NCI-H82 (cell line): ENCODE measurements around the gene R3HDM2.

Source experiments
- DNase-seq: peaks from one replicate; lab custom pipeline; 2025; lab: John Stamatoyannopoulos, UW

R3HDM2 gene

DNA sequence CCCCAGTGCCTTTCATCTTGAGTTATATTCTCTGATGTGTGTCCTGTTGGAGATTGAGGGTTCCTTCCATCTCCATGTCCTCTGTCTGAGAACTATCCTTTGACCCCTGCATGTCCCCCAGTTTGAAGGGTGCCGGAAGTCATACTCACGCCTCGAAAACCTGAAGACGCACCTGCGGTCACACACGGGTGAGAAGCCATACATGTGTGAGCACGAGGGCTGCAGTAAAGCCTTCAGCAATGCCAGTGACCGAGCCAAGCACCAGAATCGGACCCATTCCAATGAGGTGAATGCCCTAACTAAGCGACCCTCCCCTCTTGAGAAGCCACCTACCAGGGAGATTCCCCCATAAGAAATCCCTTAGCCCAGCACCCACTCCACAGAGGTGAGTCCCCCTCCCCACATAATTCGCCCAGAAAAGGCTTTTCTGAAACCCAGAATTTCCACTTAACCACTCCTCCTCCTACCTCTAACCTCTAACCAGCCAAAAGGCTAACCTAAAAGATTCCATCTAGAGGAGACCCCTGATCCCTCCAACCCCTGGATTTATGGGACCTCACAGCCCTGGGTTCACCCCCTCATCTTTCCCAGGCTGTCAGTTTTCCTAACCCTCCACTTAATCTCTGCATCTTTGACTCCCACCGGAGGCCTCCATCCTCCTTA, 36.5 kb upstream of the R3HDM2 start:
- no peak for DNase-seq

DNA sequence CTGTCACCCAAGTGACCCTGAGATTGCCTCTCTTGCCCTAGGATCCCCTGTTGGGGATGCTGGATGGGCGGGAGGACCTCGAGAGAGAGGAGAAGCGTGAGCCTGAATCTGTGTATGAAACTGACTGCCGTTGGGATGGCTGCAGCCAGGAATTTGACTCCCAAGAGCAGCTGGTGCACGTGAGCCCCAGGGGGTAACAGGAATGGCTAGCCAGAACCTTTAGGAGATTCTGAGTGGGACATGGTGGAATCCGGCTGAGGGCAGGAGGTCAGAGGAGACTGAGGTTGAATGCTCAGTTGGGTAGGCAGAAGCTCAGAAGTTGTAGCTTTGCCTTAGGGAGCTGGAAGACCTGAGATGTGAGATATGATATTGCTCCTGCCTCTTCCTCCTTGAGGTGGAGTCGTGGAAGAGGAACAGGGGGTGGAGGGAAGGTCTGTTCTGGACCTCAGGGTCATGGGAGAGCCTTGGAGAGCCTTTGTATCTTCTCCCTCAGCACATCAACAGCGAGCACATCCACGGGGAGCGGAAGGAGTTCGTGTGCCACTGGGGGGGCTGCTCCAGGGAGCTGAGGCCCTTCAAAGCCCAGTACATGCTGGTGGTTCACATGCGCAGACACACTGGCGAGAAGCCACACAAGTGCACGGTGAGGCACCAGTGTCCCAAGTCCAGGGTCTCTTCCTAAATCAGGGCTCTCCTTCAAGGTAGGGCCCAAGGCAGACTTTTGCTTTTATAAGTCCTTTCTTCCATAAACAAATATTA, 35.1 kb upstream of the R3HDM2 start:
- no peak for DNase-seq

DNA sequence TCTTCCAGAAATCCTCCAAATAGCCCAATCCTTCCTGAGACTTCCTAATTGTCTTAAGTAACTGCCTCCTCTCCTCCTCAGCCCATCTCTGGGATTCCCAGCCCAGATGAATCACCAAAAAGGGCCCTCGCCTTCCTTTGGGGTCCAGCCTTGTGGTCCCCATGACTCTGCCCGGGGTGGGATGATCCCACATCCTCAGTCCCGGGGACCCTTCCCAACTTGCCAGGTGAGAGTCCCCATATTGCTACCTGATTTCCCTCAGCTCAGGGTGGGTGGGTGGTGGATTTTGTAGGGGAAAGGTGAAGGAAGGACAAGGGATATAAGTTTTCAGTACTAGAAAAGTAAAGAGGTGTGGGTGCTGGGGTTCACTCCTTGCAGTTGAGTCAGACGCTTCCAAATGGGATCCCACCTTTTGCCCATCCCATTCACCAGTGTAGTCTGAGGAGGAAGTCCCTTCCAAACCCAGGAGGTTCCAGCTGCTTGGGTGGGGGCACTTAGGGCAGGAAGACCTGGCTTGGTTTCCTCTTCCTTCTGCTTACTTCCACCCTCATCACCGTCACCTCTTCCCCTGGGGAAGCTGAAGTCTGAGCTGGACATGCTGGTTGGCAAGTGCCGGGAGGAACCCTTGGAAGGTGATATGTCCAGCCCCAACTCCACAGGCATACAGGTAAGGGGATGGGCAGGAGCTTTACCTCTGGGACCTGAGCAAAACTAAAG, 34.3 kb upstream of the R3HDM2 start:
- DNase-seq, result no peak

DNA sequence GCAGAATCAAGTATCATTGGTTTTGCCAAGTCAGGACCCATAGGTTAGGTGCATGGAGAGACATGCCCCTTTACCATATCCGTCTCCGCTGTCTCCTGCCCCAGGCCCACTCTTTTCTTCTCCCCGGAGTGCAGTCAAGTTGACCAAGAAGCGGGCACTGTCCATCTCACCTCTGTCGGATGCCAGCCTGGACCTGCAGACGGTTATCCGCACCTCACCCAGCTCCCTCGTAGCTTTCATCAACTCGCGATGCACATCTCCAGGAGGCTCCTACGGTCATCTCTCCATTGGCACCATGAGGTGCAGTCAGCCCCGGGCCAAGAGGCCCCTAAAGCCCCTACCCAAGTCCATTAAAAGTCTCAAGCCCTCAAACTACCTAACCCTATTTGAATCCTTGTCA, 33.7 kb upstream of the R3HDM2 start:
- no peak for DNase-seq

DNA sequence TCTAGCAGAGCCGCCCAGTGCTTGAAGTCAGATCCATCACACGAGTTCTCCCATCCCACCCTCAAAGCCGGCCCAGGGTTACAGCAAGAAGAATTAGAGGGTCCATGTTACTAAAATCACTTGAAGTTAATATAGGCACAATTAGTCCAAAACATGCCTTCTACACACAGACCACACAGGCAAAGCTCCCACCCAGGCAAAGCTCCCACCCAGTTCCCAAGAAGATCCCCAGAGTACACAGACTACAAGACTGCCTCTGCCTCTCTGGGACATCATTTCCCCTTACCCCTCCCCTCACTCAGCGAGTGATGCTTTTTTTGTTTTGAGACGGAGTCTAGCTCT, 32.0 kb upstream of the R3HDM2 start:
- DNase-seq, result no peak

- DNase-seq, result peak; percentile 98
Observed at GRCh38 chr12:57462251-57462911, 31.5 kb upstream of the R3HDM2 start.

DNA sequence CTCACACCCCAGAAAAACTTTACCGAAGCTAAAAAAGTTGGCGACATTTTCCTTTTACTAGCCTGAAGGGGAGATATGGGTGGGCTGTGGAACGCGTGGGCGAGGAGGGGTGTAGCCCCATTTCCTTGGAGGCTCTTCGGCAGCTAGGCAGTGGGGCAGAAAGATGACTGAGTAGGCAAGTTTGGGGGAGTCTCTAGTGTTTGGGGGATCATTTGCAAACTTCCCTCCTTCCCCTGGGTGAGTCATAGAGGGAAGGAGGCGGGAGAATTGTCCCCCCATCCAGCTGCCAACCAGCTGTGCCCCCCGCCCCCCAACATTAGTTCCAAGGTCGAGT, 31.0 kb upstream of the R3HDM2 start:
- peak; percentile 70 for DNase-seq

- DNase-seq, result peak; percentile 79
Observed at GRCh38 chr12:57461276-57461916, 30.6 kb upstream of the R3HDM2 start.

GRCh38 chr12:57460841-57461275, 30.0 kb upstream of the R3HDM2 start:
- DNase-seq, result no peak

- DNase-seq, result no peak
Observed at GRCh38 chr12:57460468-57460784, 29.6 kb upstream of the R3HDM2 start.

GRCh38 chr12:57459750-57460467, 29.1 kb upstream of the R3HDM2 start, which contains the start of gene GLI1:
Gene GLI1 (plus strand): TSS chr12:57459785. CDS start chr12:57463692, 3,907 bp downstream.
- peak; percentile 56 for DNase-seq

DNA sequence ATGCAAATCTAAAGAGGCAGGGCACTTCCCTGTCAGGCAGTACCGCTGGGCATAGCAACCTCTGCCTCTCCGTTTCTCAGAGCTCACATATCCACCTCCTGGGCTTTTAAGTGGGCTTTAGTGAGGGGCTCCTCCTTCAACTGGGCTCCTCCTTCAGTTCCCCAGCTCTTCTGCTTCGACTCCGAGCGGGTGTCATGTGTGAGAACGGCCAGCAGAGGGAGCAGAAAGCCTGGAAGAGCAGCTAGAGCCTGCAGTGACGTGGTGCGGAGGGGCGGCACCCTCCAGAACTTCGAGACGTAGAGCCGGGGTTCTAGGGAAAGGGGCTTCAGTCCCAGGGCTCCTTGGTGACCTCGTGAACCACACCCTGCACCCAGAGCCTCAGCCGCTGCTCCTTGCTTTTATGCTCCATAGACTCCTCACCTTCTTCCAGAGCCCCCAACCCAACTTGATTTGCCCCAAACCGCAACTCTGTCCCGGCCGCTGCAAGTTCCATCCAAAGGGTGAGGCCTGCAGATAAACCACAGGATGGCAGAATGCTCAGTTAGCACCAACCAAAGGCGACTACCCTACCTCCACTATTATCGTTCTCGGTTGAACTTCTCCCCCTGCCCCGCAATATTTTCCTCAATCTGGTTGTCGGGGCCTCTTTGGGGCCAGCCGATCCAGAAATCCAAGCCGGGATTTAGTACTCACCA, 28.4 kb upstream of the R3HDM2 start:
- peak; percentile 98 for DNase-seq

DNA sequence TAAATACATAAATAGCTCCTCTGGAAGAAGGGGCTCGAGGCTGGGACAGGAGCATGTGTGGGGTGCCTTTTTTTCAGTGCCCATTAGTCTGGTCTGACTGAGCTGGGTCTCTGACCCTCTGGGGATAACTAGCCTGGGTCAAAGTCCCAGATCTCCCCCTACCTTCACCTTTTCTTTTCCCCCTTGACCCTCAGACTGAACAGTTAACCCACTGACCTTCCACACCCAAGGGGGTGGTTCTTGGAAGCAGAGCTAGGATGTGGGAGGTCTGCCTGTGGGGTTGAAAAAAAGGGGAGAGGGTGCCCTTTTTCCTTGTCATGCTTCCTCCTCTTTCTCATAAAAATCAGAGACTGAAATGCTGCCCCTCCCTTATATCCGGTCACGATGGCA, 27.8 kb upstream of the R3HDM2 start:
- no peak for DNase-seq

DNA sequence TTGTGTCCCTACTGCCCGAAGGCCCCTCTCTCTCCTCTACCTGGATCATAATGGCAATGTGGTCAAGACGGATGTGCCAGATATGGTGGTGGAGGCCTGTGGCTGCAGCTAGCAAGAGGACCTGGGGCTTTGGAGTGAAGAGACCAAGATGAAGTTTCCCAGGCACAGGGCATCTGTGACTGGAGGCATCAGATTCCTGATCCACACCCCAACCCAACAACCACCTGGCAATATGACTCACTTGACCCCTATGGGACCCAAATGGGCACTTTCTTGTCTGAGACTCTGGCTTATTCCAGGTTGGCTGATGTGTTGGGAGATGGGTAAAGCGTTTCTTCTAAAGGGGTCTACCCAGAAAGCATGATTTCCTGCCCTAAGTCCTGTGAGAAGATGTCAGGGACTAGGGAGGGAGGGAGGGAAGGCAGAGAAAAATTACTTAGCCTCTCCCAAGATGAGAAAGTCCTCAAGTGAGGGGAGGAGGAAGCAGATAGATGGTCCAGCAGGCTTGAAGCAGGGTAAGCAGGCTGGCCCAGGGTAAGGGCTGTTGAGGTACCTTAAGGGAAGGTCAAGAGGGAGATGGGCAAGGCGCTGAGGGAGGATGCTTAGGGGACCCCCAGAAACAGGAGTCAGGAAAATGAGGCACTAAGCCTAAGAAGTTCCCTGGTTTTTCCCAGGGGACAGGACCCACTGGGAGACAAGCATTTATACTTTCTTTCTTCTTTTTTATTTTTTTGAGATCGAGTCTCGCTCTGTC, 26.1 kb upstream of the R3HDM2 start:
- no peak for DNase-seq

DNA sequence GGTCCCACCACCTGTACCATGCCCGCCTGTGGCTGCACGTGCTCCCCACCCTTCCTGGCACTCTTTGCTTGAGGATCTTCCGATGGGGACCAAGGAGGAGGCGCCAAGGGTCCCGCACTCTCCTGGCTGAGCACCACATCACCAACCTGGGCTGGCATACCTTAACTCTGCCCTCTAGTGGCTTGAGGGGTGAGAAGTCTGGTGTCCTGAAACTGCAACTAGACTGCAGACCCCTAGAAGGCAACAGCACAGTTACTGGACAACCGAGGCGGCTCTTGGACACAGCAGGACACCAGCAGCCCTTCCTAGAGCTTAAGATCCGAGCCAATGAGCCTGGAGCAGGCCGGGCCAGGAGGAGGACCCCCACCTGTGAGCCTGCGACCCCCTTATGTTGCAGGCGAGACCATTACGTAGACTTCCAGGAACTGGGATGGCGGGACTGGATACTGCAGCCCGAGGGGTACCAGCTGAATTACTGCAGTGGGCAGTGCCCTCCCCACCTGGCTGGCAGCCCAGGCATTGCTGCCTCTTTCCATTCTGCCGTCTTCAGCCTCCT, 25.4 kb upstream of the R3HDM2 start:
- peak; percentile 92 for DNase-seq

- DNase-seq, result peak; percentile 94
Observed at GRCh38 chr12:57455374-57456144, 24.7 kb upstream of the R3HDM2 start.

DNA sequence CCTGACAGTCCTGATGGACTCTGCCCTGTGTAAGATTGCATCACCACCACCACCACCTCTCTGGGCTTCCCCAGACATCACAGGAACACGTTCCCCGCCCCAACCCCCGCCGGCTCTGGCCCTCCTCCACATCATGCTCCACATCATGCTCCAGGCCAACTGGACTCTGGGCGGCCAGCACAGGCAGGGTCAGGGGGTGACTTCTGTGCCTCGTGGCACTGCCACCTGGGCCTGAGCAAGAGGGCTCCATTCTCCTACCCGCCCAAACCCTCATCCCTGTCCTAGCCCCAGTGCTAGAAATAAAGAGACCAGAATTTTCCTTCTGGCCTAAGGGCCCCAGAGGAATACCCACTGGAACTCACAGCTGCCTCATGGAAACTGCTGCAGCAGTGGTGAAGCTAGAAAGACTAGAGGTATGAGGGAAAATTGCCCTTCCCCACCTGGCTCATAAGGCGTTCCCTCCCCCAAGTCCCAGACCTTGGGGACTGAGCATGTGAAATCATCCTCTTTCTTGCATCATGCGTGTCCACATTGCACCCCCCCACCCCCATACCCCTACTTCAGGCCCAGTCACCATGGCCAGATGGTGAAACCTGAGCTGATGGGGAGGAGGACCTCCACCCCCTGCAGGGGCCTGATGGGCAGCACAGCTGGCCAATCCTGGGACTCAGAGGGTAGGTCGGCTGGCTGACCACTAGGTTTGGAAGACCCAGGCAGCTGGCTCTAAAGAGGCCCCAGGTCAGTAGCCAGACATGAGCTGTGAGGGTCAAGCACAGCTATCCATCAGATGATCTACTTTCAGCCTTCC, 23.9 kb upstream of the R3HDM2 start, which contains the start of gene INHBE:
Gene INHBE, plus strand, starts transcription at position 742 of the 808 bp plus-strand sequence. CDS start 230 bp downstream, outside the sequence.
- DNase-seq, result peak; percentile 98

DNA sequence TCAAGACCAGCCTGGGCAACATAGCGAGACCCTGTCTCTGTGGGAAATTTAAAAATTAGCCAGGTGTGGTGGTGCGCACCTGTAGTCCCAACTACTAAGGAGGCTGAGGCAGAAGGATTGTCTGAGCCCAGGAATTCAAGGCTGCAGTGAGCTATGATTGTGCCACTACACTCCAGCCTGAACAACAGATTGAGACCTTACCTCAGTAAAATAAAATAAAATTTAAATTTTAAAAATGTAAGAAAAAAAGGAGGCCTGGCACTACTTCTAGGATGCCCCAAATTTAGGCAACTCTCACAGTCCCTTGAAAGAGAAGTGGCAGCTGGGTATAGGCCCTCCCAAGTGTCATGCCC, 23.3 kb upstream of the R3HDM2 start:
- DNase-seq, result no peak
